NK-92 treated with Interleukin-12 subunit alpha and Interleukin-12 subunit beta, amount 100 ng/mL, for 24 hours (cell line): ENCODE measurements around the gene FOLR2.

ENCODE experiments used
- DNase-seq: peaks from one replicate; lab custom pipeline; 2025; lab: John Stamatoyannopoulos, UW

Gene FOLR2

GRCh38 chr11:72229925-72230763 is 13.6 kb downstream of the FOLR2 start:
- DNase-seq: no peak

GRCh38 chr11:72230764-72231365 is 14.3 kb downstream of the FOLR2 start:
- no peak for DNase-seq

GRCh38 chr11:72231396-72232259 is 15.0 kb downstream of the FOLR2 start:
- no peak for DNase-seq

GRCh38 chr11:72232260-72233055 is 15.9 kb downstream of the FOLR2 start:
- DNase-seq: no peak

GRCh38 chr11:72233056-72233772 is 16.6 kb downstream of the FOLR2 start:
- DNase-seq: no peak

GRCh38 chr11:72233773-72234513 is 17.3 kb downstream of the FOLR2 start:
- no peak for DNase-seq

GRCh38 chr11:72234514-72234830 is 17.9 kb downstream of the FOLR2 start:
- no peak for DNase-seq

- no peak for DNase-seq
Observed at GRCh38 chr11:72234920-72235319, 18.3 kb downstream of the FOLR2 start.

GRCh38 chr11:72235351-72236057 is 18.9 kb downstream of the FOLR2 start:
- DNase-seq: no peak

- DNase-seq: no peak
Observed at GRCh38 chr11:72236083-72236697, 19.6 kb downstream of the FOLR2 start.

- DNase-seq: no peak
Observed at GRCh38 chr11:72236774-72237111, 20.1 kb downstream of the FOLR2 start.

GRCh38 chr11:72237112-72237931 is 20.7 kb downstream of the FOLR2 start:
- no peak for DNase-seq

- no peak for DNase-seq
Observed at GRCh38 chr11:72238040-72238450, 21.5 kb downstream of the FOLR2 start.

- DNase-seq: no peak
Observed at GRCh38 chr11:72238492-72239312, 22.1 kb downstream of the FOLR2 start.

GRCh38 chr11:72239313-72239848 is 22.8 kb downstream of the FOLR2 start:
- no peak for DNase-seq

- no peak for DNase-seq
Observed at GRCh38 chr11:72239849-72240460, 23.4 kb downstream of the FOLR2 start.
